ENCODE data around the gene MRGPRF.

- TF ChIP-seq, protein P1, sequence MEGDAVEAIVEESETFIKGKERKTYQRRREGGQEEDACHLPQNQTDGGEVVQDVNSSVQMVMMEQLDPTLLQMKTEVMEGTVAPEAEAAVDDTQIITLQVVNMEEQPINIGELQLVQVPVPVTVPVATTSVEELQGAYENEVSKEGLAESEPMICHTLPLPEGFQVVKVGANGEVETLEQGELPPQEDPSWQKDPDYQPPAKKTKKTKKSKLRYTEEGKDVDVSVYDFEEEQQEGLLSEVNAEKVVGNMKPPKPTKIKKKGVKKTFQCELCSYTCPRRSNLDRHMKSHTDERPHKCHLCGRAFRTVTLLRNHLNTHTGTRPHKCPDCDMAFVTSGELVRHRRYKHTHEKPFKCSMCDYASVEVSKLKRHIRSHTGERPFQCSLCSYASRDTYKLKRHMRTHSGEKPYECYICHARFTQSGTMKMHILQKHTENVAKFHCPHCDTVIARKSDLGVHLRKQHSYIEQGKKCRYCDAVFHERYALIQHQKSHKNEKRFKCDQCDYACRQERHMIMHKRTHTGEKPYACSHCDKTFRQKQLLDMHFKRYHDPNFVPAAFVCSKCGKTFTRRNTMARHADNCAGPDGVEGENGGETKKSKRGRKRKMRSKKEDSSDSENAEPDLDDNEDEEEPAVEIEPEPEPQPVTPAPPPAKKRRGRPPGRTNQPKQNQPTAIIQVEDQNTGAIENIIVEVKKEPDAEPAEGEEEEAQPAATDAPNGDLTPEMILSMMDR (IDR thresholded peaks at IDR 0.05) = no peak
- no peak for TF ChIP-seq EZH2 (IDR thresholded peaks at IDR 0.05; ENCODE audit: borderline replicate concordance, insufficient read depth, low read depth, low read length, poor library complexity, severe bottlenecking)
Observed at GRCh38 chr11:69041516-69041915, 28.5 kb upstream of the MRGPRF start.

All from B cell (primary cell).